ENCODE measurements around the gene SP2. TPM values are rescaled to one million over a fixed set of nuclear protein-coding genes. Genes with fewer than 3 reads are reported as not detected.
A peak's percentile ranks its signal among the peaks of the same experiment; 100 is the strongest.

The SP2 gene
- polyA plus RNA-seq, 1 donor (not counting 4 experiments of a cell fraction or from before 2014, with no cell fraction given): 2.1 TPM

DNA sequence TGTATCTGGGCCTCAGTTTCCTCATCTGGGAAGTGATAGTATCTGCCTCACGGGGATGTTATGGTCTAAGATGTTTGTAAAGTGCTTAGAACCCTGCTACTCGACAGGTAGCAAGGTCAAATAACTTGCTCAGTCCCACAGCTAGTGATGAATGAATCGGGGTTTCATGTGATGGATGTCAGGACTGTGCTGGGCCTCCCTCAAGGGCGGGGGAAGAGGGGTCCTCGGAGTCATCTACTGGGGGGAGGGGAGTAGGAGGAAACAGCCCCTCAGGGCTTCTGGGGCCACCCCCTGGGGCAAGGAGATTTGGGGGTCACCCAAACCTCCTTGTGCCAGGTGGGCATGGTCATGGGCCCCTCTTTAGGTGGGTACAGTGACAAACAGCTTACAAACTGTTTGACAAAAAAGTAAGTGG lies 46.1 kb downstream of the SP2 start:
- H3K36me3 ChIP-seq (ENCODE audit: control insufficient read depth in 2 of 2, extremely low read depth in 1 of 2, insufficient read depth in 2 of 2, low read length in 2 of 2): peaks cover 16 to 37% of the 10 kb centered on the region in 2 experiments

DNA sequence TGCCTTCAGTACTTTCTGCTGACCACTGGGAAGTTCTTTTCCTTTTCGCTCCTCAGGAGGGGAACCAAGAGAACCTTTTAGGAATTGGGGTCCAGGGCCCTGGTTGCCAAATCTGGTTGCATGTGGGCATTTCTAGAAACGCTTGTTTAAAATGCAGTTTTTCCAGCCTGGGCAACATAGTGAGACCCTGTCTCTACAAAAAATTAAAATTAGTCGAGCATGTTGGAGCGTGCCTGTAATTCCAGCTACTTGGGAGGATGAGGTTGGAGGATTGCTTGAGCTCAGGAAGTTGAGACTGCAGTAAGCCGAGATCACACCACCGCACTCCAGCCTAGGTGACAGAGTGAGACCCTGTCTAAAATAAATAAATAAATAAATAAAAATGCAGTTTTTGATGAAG lies 46.5 kb downstream of the SP2 start:
- Histone ChIP-seq H3K9me3 (ENCODE audit: control insufficient read depth, low read depth, low read length) (no peaks in the 10 kb centered on the region), H4K20me1 (ENCODE audit: control insufficient read depth, extremely low read depth, insufficient read depth, low read length) (no peaks in the 10 kb centered on the region), H3K36me3 (ENCODE audit: control insufficient read depth in 2 of 2, extremely low read depth in 1 of 2, insufficient read depth in 2 of 2, low read length in 2 of 2) (peaks cover 16 to 37% of the 10 kb centered on the region in 2 experiments), H3K4me2 (ENCODE audit: control insufficient read depth, extremely low read depth, insufficient read depth, low read depth, low read length) (peak overlapping the region; percentile 93), H3K27ac (ENCODE audit: control insufficient read depth, insufficient read depth, low read length) (no peak overlapping the region), H3K9me1 (ENCODE audit: control insufficient read depth, extremely low read depth, insufficient read depth, low read length) (no peaks in the 10 kb centered on the region), H3K27me3 (ENCODE audit: control insufficient read depth, extremely low read depth, insufficient read depth, low read length) (no peaks in the 10 kb centered on the region), H2AFZ (ENCODE audit: control insufficient read depth, low read length) (no peak overlapping the region), H3K9ac (ENCODE audit: control insufficient read depth, extremely low read depth, insufficient read depth, low read length) (peak overlapping the region; percentile 84), H3K4me3 (ENCODE audit: control insufficient read depth in 2 of 3, extremely low read depth in 1 of 3, insufficient read depth in 2 of 3, low read depth in 1 of 3, low read length in 3 of 3) (peak overlapping the region; percentile 73 to 96 (median 91)), H3K79me2 (ENCODE audit: control insufficient read depth, insufficient read depth, low read length) (peaks cover 19% of the 10 kb centered on the region), H3K4me1 (ENCODE audit: control insufficient read depth, extremely low read depth, insufficient read depth, low read length) (peaks cover 21% of the 10 kb centered on the region)
- dilution Hi-C loops (cut with MboI; ENCODE audit: extremely low pct_ligation_motif_present, low sequenced_read_pairs): no loop called here
- FAIRE-seq (no peak), DNase-seq (ENCODE audit: low read depth, low spot score) (no peak)
- no peak for TF ChIP-seq EZH2 (IDR thresholded peaks at IDR 0.05; ENCODE audit: low read length)
- TF ChIP-seq, protein P1, sequence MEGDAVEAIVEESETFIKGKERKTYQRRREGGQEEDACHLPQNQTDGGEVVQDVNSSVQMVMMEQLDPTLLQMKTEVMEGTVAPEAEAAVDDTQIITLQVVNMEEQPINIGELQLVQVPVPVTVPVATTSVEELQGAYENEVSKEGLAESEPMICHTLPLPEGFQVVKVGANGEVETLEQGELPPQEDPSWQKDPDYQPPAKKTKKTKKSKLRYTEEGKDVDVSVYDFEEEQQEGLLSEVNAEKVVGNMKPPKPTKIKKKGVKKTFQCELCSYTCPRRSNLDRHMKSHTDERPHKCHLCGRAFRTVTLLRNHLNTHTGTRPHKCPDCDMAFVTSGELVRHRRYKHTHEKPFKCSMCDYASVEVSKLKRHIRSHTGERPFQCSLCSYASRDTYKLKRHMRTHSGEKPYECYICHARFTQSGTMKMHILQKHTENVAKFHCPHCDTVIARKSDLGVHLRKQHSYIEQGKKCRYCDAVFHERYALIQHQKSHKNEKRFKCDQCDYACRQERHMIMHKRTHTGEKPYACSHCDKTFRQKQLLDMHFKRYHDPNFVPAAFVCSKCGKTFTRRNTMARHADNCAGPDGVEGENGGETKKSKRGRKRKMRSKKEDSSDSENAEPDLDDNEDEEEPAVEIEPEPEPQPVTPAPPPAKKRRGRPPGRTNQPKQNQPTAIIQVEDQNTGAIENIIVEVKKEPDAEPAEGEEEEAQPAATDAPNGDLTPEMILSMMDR (optimal IDR thresholded peaks at IDR 0.05 in 1 of 3, IDR thresholded peaks at IDR 0.05 in 1 of 3, conservative IDR thresholded peaks at IDR 0.05 in 1 of 3; ENCODE audit: extremely low read depth in 1 of 3, insufficient read depth in 2 of 3, low read length in 3 of 3): no peak

More for the DNA sequence above, 46.1 kb downstream of the SP2 start:
- H3K4me3 ChIP-seq (ENCODE audit: control insufficient read depth in 2 of 3, extremely low read depth in 1 of 3, insufficient read depth in 2 of 3, low read depth in 1 of 3, low read length in 3 of 3): peak overlapping the region; percentile 73 to 96 (median 91)
- DNase-seq (ENCODE audit: low read depth, low spot score) (no peak), FAIRE-seq (no peak)
- TF ChIP-seq, protein P1 (optimal IDR thresholded peaks at IDR 0.05 in 1 of 3, IDR thresholded peaks at IDR 0.05 in 1 of 3, conservative IDR thresholded peaks at IDR 0.05 in 1 of 3; ENCODE audit: extremely low read depth in 1 of 3, insufficient read depth in 2 of 3, low read length in 3 of 3): no peak
- TF ChIP-seq EZH2 (IDR thresholded peaks at IDR 0.05; ENCODE audit: low read length): no peak
- H2AFZ ChIP-seq (ENCODE audit: control insufficient read depth, low read length): peak overlapping the region; percentile 92
- dilution Hi-C loops (cut with MboI; ENCODE audit: extremely low pct_ligation_motif_present, low sequenced_read_pairs): no loop called here
- H3K27me3 ChIP-seq (ENCODE audit: control insufficient read depth, extremely low read depth, insufficient read depth, low read length): no peaks in the 10 kb centered on the region
- H3K4me2 ChIP-seq (ENCODE audit: control insufficient read depth, extremely low read depth, insufficient read depth, low read depth, low read length): peak overlapping the region; percentile 93
- H3K9ac ChIP-seq (ENCODE audit: control insufficient read depth, extremely low read depth, insufficient read depth, low read length): peak overlapping the region; percentile 84
- H3K79me2 ChIP-seq (ENCODE audit: control insufficient read depth, insufficient read depth, low read length): peaks cover 19% of the 10 kb centered on the region
- peak overlapping the region; percentile 64 for H3K27ac ChIP-seq (ENCODE audit: control insufficient read depth, insufficient read depth, low read length)
- no peaks in the 10 kb centered on the region for H3K9me1 ChIP-seq (ENCODE audit: control insufficient read depth, extremely low read depth, insufficient read depth, low read length)
- H4K20me1 ChIP-seq (ENCODE audit: control insufficient read depth, extremely low read depth, insufficient read depth, low read length): no peaks in the 10 kb centered on the region
- H3K9me3 ChIP-seq (ENCODE audit: control insufficient read depth, low read depth, low read length): no peaks in the 10 kb centered on the region
- peaks cover 18% of the 10 kb centered on the region for H3K4me1 ChIP-seq (ENCODE audit: control insufficient read depth, extremely low read depth, insufficient read depth, low read length)

Measured in keratinocyte (primary cell).